B cell (primary cell): Measurements from ENCODE around the gene PDE4B. TPM values are rescaled to one million over a fixed set of nuclear protein-coding genes. Genes with fewer than 3 reads are reported as not detected.

ENCODE experiments used
- ATAC-seq: fragments of 200-7000 bp; cut with Tn5 transposase; one replicate; pipeline ENCODE4 v1.10.0; 2021; ENCODE audit warnings: low read depth, mild to moderate bottlenecking, moderate number of reproducible peaks, moderate library complexity
- CTCF ChIA-PET: fragments of 350-600 bp; sonication (Branson Sonifier 250); formaldehyde crosslinking; loops from one replicate; lab custom pipeline; 2021; ENCODE audit warnings: antibody characterized with exemption, inconsistent platforms; lab: Charles Lee
- POLR2A ChIA-PET: fragments of 350-600 bp; sonication (Branson Sonifier 250); formaldehyde crosslinking; loops from one replicate; lab custom pipeline; 2021; ENCODE audit warnings: antibody characterized with exemption; lab: Charles Lee
- DNase-seq: peaks from one replicate; pipeline ENCODE4 v3.0.0; 2013
- H2AFZ ChIP-seq: 2 replicates; pipeline ENCODE4 v1.6.1; 2012; ENCODE audit warnings: mild to moderate bottlenecking, low read depth, low read length; ENCODE audit not compliant: insufficient read depth, poor library complexity, severe bottlenecking
- H3K27ac ChIP-seq, 2 donors: 1 replicate in 1 of 2; 2 replicates in 1 of 2; pipeline ENCODE4 v1.5.1; 2012 to 2013; ENCODE audit warnings: low read length in 2 of 2, mild to moderate bottlenecking in 2 of 2, moderate library complexity in 1 of 2
- H3K27me3 ChIP-seq, 4 experiments: fragments of 200-600 bp in 1 of 4; sonication (generic) in 1 of 4; replicated peaks in 1 of 4; 1 replicate in 2 of 4; 2 replicates in 2 of 4; pipeline versions ENCODE4 v1.6.1 to v1.7.0; 2013 to 2016; ENCODE audit warnings: low read length in 3 of 4, mild to moderate bottlenecking in 2 of 4, mixed read lengths in 1 of 4, moderate library complexity in 1 of 4; ENCODE audit not compliant: insufficient read depth in 4 of 4, control insufficient read depth in 3 of 4; ENCODE audit errors: control extremely low read depth in 1 of 4
- H3K36me3 ChIP-seq, 2 experiments: replicated peaks in 1 of 2; 1 replicate in 1 of 2; 2 replicates in 1 of 2; pipeline versions ENCODE4 v1.6.1 to v1.7.1; 2013; ENCODE audit warnings: low read length in 1 of 2; ENCODE audit not compliant: insufficient read depth in 2 of 2, control insufficient read depth in 1 of 2; ENCODE audit errors: control extremely low read depth in 1 of 2, extremely low read depth in 1 of 2
- H3K4me1 ChIP-seq, 2 donors: fragments of 200-600 bp in 1 of 2; sonication (generic) in 1 of 2; 1 replicate in 1 of 2; 2 replicates in 1 of 2; pipeline versions ENCODE4 v1.5.1 to v1.6.1; 2013 to 2017; ENCODE audit warnings: low read length in 2 of 2; ENCODE audit not compliant: control insufficient read depth in 2 of 2, insufficient read depth in 2 of 2
- H3K4me2 ChIP-seq: replicated peaks from 2 replicates; pipeline ENCODE3; 2012; ENCODE audit warnings: mild to moderate bottlenecking, low read depth, low read length; ENCODE audit not compliant: poor library complexity, severe bottlenecking
- H3K4me3 ChIP-seq, 5 experiments: fragments of 200-600 bp in 1 of 5; sonication (generic) in 1 of 5; 1 replicate in 3 of 5; 2 replicates in 2 of 5; pipeline versions ENCODE4 v1.5.1 to v1.7.0; 2011 to 2016; ENCODE audit warnings: low read length in 4 of 5, mild to moderate bottlenecking in 4 of 5, low read depth in 2 of 5, control low read depth in 1 of 5, moderate library complexity in 1 of 5; ENCODE audit not compliant: insufficient read depth in 1 of 5; ENCODE audit errors: control extremely low read depth in 1 of 5, extremely low read depth in 1 of 5
- H3K79me2 ChIP-seq: fragments of 200-600 bp; sonication (generic); one replicate; pipeline ENCODE4 v1.6.0; 2016; ENCODE audit warnings: low read length; ENCODE audit not compliant: control insufficient read depth, insufficient read depth
- H3K9ac ChIP-seq: fragments of 200-600 bp; sonication (generic); 2 replicates; pipeline ENCODE4 v1.6.1; 2017; ENCODE audit warnings: mild to moderate bottlenecking, low read length, moderate library complexity
- H3K9me3 ChIP-seq, 3 donors: one replicate each; pipeline versions ENCODE4 v1.6.1 to v1.7.1; 2013; ENCODE audit warnings: low read length in 2 of 3; ENCODE audit not compliant: control insufficient read depth in 2 of 3, insufficient read depth in 1 of 3; ENCODE audit errors: control extremely low read depth in 1 of 3
- H4K20me1 ChIP-seq: 2 replicates; pipeline ENCODE4 v1.6.0; 2012; ENCODE audit warnings: mild to moderate bottlenecking, low read length; ENCODE audit not compliant: insufficient read depth, control insufficient read depth, poor library complexity, severe bottlenecking
- H3K27ac Mint-ChIP-seq: one replicate; pipeline ENCODE4 v1.8.0; 2021; ENCODE audit warnings: mixed read lengths
- H3K27me3 Mint-ChIP-seq: one replicate; pipeline ENCODE4 v1.8.0; 2021; ENCODE audit warnings: mixed read lengths
- H3K4me1 Mint-ChIP-seq: one replicate; pipeline ENCODE4 v1.8.0; 2021; ENCODE audit warnings: mixed read lengths
- H3K4me3 Mint-ChIP-seq: one replicate; pipeline ENCODE4 v1.8.0; 2021; ENCODE audit warnings: mixed read lengths
- H3K9me3 Mint-ChIP-seq: one replicate; pipeline ENCODE4 v1.8.0; 2022; ENCODE audit warnings: mixed read lengths; ENCODE audit not compliant: insufficient read depth
- CTCF ChIP-seq: fragments of 200-600 bp; IDR thresholded peaks from one replicate; pipeline ENCODE4 v1.8.0; 2022; ENCODE audit warnings: antibody characterized with exemption, mild to moderate bottlenecking
- EZH2 ChIP-seq: IDR thresholded peaks from 2 replicates; pipeline ENCODE4 v1.6.1; 2012; ENCODE audit warnings: borderline replicate concordance, low read depth, mild to moderate bottlenecking, moderate library complexity, low read length; ENCODE audit not compliant: insufficient read depth, poor library complexity, severe bottlenecking
- WGBS: methylation state at CpG from one replicate; pipeline ENCODE4 v1.1.5; 2013; ENCODE audit warnings: missing lambda C conversion rate; ENCODE audit not compliant: insufficient coverage; 5-methylcytosine and 5-hydroxymethylcytosine counted together
- intact Hi-C: fragments of 100-400 bp; cut with micrococcal nuclease; formaldehyde crosslinking; loops from one replicate; pipeline ENCODE4 v1.10.0; 2022
- polyA plus RNA-seq: library from polyadenylated mRNA; depleted of rRNA; stranded (reverse); fragments of >200 nt; gene quantifications from 2 replicates; pipeline ENCODE4 v1.2.3, GENCODE V29; 2012
- total RNA-seq, 2 donors: library from RNA; stranded (reverse); fragments of 120-200 nt in 1 of 2; gene quantifications; 1 replicate in 1 of 2; 2 replicates in 1 of 2; pipeline versions ENCODE4 v1.2.3 to v1.2.4, GENCODE V29; 2013 to 2022

The PDE4B gene
- total and polyA plus RNA-seq, 2 donors (not counting 1 experiment from before 2014, with no cell fraction given), result 63.7 to 242 TPM

- intact Hi-C loops, result no loop called here
- TF ChIP-seq CTCF, result no peak
- Mint-ChIP-seq H3K27me3 (no peaks in the 10 kb centered on the region), H3K27ac (peak overlapping the region; percentile 37), H3K4me3 (no peak overlapping the region), H3K4me1 (peaks cover 52% of the 10 kb centered on the region), H3K9me3 (peaks cover 5% of the 10 kb centered on the region)
- H3K27ac ChIP-seq, result no peak overlapping the region
- DNase-seq (no peak), ATAC-seq (no peak)
- no peak overlapping the region for H3K9ac ChIP-seq
- peaks cover 46 to 47% of the 10 kb centered on the region in 2 donors for H3K4me1 ChIP-seq
- peaks cover 2 to 23% (median 14%) of the 10 kb centered on the region in 3 donors for H3K9me3 ChIP-seq
- H3K27me3 ChIP-seq, result no peaks in the 10 kb centered on the region
- ChIA-PET POLR2A (no interaction called here), CTCF (interaction anchor here (0.9 to 12.3 kb wide), 4 partner anchors 13 to 61 kb away, joined by 3 to 181 read pairs (median 4); no protein-coding TSS in a partner anchor)
- peaks cover 0 to 2% of the 10 kb centered on the region in 2 experiments for H3K36me3 ChIP-seq
- no peak overlapping the region for H3K4me3 ChIP-seq
- H2AFZ ChIP-seq, result no peak overlapping the region
- H3K79me2 ChIP-seq, result peaks cover 19% of the 10 kb centered on the region
- H4K20me1 ChIP-seq, result no peaks in the 10 kb centered on the region
- no peak overlapping the region for H3K4me2 ChIP-seq
- no CpG with 5 or more reads among the region's 1 CpG for WGBS
These were observed 590.9 kb downstream of the PDE4B start for GRCh38 chr1:66383611-66384010.

GRCh38 chr1:66384258-66384921 lies 591.7 kb downstream of the PDE4B start:
- no peak overlapping the region for H3K27ac Mint-ChIP-seq
- no peaks in the 10 kb centered on the region for H3K27me3 ChIP-seq
- no peaks in the 10 kb centered on the region for H3K27me3 Mint-ChIP-seq
- no peak overlapping the region for H3K9ac ChIP-seq
- ChIA-PET CTCF (interaction anchor here (0.9 kb wide), 1 partner anchor 12 kb away, joined by 3 read pairs; no protein-coding TSS in a partner anchor), POLR2A (no interaction called here)
- peaks cover 5% of the 10 kb centered on the region for H3K9me3 Mint-ChIP-seq
- H3K4me2 ChIP-seq, result no peak overlapping the region
- 100% methylated on average over 1 of the region's 1 CpG for WGBS
- ATAC-seq (no peak), DNase-seq (no peak)
- no peak overlapping the region for H3K27ac ChIP-seq
- H3K36me3 ChIP-seq, result peaks cover 0 to 2% of the 10 kb centered on the region in 2 experiments
- H3K79me2 ChIP-seq, result peaks cover 19% of the 10 kb centered on the region
- H3K4me1 Mint-ChIP-seq, result peaks cover 44% of the 10 kb centered on the region
- H2AFZ ChIP-seq, result no peak overlapping the region
- H3K4me1 ChIP-seq, result peaks cover 38 to 39% of the 10 kb centered on the region in 2 donors
- no peak overlapping the region for H3K4me3 ChIP-seq
- no peak for TF ChIP-seq CTCF
- no peak for TF ChIP-seq EZH2
- H4K20me1 ChIP-seq, result no peaks in the 10 kb centered on the region
- peaks cover 2 to 23% (median 15%) of the 10 kb centered on the region in 3 donors for H3K9me3 ChIP-seq
- no peak overlapping the region for H3K4me3 Mint-ChIP-seq
- intact Hi-C loops, result no loop called here
